IMR-90 (cell line): Measurements from ENCODE around the gene USP50. TPM values are rescaled to one million over a fixed set of nuclear protein-coding genes. Genes with fewer than 3 reads are reported as not detected.

Source experiments
- ATAC-seq: fragments of 200-7000 bp; cut with Tn5 transposase; 2 replicates; pipeline ENCODE4 v1.9.1; 2020; ENCODE audit warnings: low read depth, mild to moderate bottlenecking, moderate library complexity
- BruUV-seq: library from RNA; stranded (reverse); fragments of 400-500 nt; replicated peaks from 2 replicates; lab custom pipeline; 2021; lab: Mats Ljungman, UMichigan
- CTCF ChIA-PET: fragments of 300-600 bp; formaldehyde crosslinking; extraction: SDS; loops from one replicate; lab custom pipeline; 2021; ENCODE audit warnings: antibody characterized with exemption; lab: Yijun Ruan, JAX
- POLR2A ChIA-PET: fragments of 300-600 bp; sonication (Branson Sonifier 250); formaldehyde crosslinking; loops from one replicate; lab custom pipeline; 2022; ENCODE audit warnings: antibody characterized with exemption; ENCODE audit not compliant: unreplicated experiment; lab: Charles Lee
- DNase-seq: peaks from one replicate; pipeline ENCODE4 v3.0.0; 2013
- H2AFZ ChIP-seq: replicated peaks from 2 replicates; pipeline ENCODE3; 2013; ENCODE audit warnings: low read length, mild to moderate bottlenecking; ENCODE audit not compliant: poor library complexity
- H2AK5ac ChIP-seq: 2 replicates; pipeline ENCODE4 v1.6.1; 2013; ENCODE audit warnings: low read depth, low read length, inconsistent platforms
- H2AK9ac ChIP-seq: replicated peaks from 2 replicates; pipeline ENCODE3; 2013; ENCODE audit warnings: mild to moderate bottlenecking, low read depth, low read length, moderate library complexity; ENCODE audit not compliant: poor library complexity
- H2BK120ac ChIP-seq: 2 replicates; pipeline ENCODE4 v1.6.1; 2013; ENCODE audit warnings: low read depth, low read length, inconsistent platforms
- H2BK15ac ChIP-seq: 3 replicates; pipeline ENCODE4 v1.6.1; 2013; ENCODE audit warnings: low read depth, low read length, inconsistent platforms
- H2BK20ac ChIP-seq: 2 replicates; pipeline ENCODE4 v1.6.1; 2013; ENCODE audit warnings: low read depth, mild to moderate bottlenecking, inconsistent platforms, low read length, moderate library complexity
- H2BK5ac ChIP-seq: 2 replicates; pipeline ENCODE4 v1.6.1; 2013; ENCODE audit warnings: mild to moderate bottlenecking, low read depth, low read length, inconsistent platforms; ENCODE audit not compliant: poor library complexity, severe bottlenecking
- H3K14ac ChIP-seq: replicated peaks from 2 replicates; pipeline ENCODE4 v1.6.1; 2013; ENCODE audit warnings: low read depth, low read length, inconsistent platforms
- H3K18ac ChIP-seq: 2 replicates; pipeline ENCODE4 v1.6.1; 2013; ENCODE audit warnings: low read depth, low read length, control low read depth
- H3K23ac ChIP-seq: 2 replicates; pipeline ENCODE4 v1.6.1; 2013; ENCODE audit warnings: low read depth, low read length, inconsistent platforms
- H3K27ac ChIP-seq: 2 replicates; pipeline ENCODE4 v1.5.1; 2013; ENCODE audit warnings: mild to moderate bottlenecking, control low read depth, low read length; ENCODE audit not compliant: insufficient read depth
- H3K27me3 ChIP-seq: 2 replicates; pipeline ENCODE4 v1.6.1; 2013; ENCODE audit warnings: low read length; ENCODE audit not compliant: control insufficient read depth, insufficient read depth
- H3K36me3 ChIP-seq: 2 replicates; pipeline ENCODE4 v1.6.1; 2013; ENCODE audit warnings: low read length, mixed read lengths; ENCODE audit not compliant: control insufficient read depth, insufficient read depth
- H3K4ac ChIP-seq: 2 replicates; pipeline ENCODE4 v1.6.1; 2013; ENCODE audit warnings: low read depth, low read length, inconsistent platforms
- H3K4me1 ChIP-seq: 2 replicates; pipeline ENCODE4 v1.6.1; 2013; ENCODE audit warnings: low read length, mixed read lengths; ENCODE audit not compliant: control insufficient read depth, insufficient read depth
- H3K4me2 ChIP-seq: 2 replicates; pipeline ENCODE4 v1.6.1; 2013; ENCODE audit warnings: low read depth, mild to moderate bottlenecking, control low read depth, low read length, moderate library complexity
- H3K4me3 ChIP-seq: 2 replicates; pipeline ENCODE4 v1.5.1; 2013; ENCODE audit warnings: low read depth, mild to moderate bottlenecking, control low read depth, low read length, moderate library complexity; ENCODE audit not compliant: insufficient read depth
- H3K56ac ChIP-seq: 2 replicates; pipeline ENCODE4 v1.6.1; 2013; ENCODE audit warnings: low read length, inconsistent platforms; ENCODE audit not compliant: insufficient read depth; ENCODE audit errors: extremely low read depth
- H3K79me1 ChIP-seq, 2 experiments: 2 replicates each; pipeline ENCODE4 v1.6.1; 2013; ENCODE audit warnings: low read length in 2 of 2, inconsistent platforms in 1 of 2, low read depth in 1 of 2
- H3K9ac ChIP-seq: 2 replicates; pipeline ENCODE4 v1.6.1; 2013; ENCODE audit warnings: low read depth, low read length, control low read depth
- H3K9me1 ChIP-seq: 2 replicates; pipeline ENCODE4 v1.6.1; 2013; ENCODE audit warnings: low read length, inconsistent platforms; ENCODE audit not compliant: insufficient read depth
- H3K9me3 ChIP-seq: 2 replicates; pipeline ENCODE4 v1.6.1; 2013; ENCODE audit warnings: low read length; ENCODE audit not compliant: control insufficient read depth, insufficient read depth
- H4K20me1 ChIP-seq: 2 replicates; pipeline ENCODE4 v1.6.1; 2013; ENCODE audit warnings: low read length, inconsistent platforms; ENCODE audit not compliant: insufficient read depth
- H4K5ac ChIP-seq: 2 replicates; pipeline ENCODE4 v1.6.1; 2013; ENCODE audit warnings: mild to moderate bottlenecking, low read depth, low read length, control low read depth
- H4K8ac ChIP-seq, 2 experiments: 2 replicates each; pipeline ENCODE4 v1.6.1; 2013; ENCODE audit warnings: low read depth in 2 of 2, low read length in 2 of 2, control low read depth in 1 of 2, inconsistent platforms in 1 of 2
- H4K91ac ChIP-seq: 2 replicates; pipeline ENCODE4 v1.6.1; 2013; ENCODE audit warnings: low read depth, low read length, inconsistent platforms; ENCODE audit not compliant: insufficient read depth
- BHLHE40 ChIP-seq: fragments of 150-350 bp; IDR thresholded peaks from 2 replicates; pipeline ENCODE4 v1.6.1; 2016; ENCODE audit warnings: mild to moderate bottlenecking, low read depth, low read length
- CEBPB ChIP-seq: IDR thresholded peaks from 2 replicates; pipeline ENCODE4 v1.6.1; 2012; ENCODE audit warnings: low read depth, low read length, improper control_type of control experiment
- CHD1 ChIP-seq: IDR thresholded peaks from 2 replicates; pipeline ENCODE4 v1.6.1; 2012; ENCODE audit warnings: low read depth, low read length, improper control_type of control experiment
- MAZ ChIP-seq: IDR thresholded peaks from 2 replicates; pipeline ENCODE4 v1.6.1; 2012; ENCODE audit warnings: low read depth, mild to moderate bottlenecking, low read length, improper control_type of control experiment, moderate library complexity, borderline replicate concordance
- MXI1 ChIP-seq: IDR thresholded peaks from 2 replicates; pipeline ENCODE4 v1.6.1; 2012; ENCODE audit warnings: low read depth, mild to moderate bottlenecking, low read length, moderate library complexity, borderline replicate concordance
- NFE2L2 ChIP-seq: fragments of 150-350 bp; IDR thresholded peaks from 2 replicates; pipeline ENCODE4 v1.6.1; 2016; ENCODE audit warnings: low read depth, mild to moderate bottlenecking, low read length
- POLR2A ChIP-seq: IDR thresholded peaks from 2 replicates; pipeline ENCODE4 v1.6.1; 2012; ENCODE audit warnings: mild to moderate bottlenecking, low read depth, low read length
- RCOR1 ChIP-seq: IDR thresholded peaks from 2 replicates; pipeline ENCODE4 v1.6.1; 2012; ENCODE audit warnings: mild to moderate bottlenecking, low read length, improper control_type of control experiment; ENCODE audit not compliant: insufficient replicate concordance
- RFX5 ChIP-seq: IDR thresholded peaks from 2 replicates; pipeline ENCODE4 v1.8.0; 2012; ENCODE audit warnings: low read depth, mild to moderate bottlenecking, low read length, moderate library complexity
- SMC3 ChIP-seq: fragments of 150-350 bp; IDR thresholded peaks from 2 replicates; pipeline ENCODE4 v1.6.1; 2016; ENCODE audit warnings: low read depth, mild to moderate bottlenecking, antibody characterized with exemption, low read length, moderate library complexity
- WGBS, 2 experiments: methylation state at CpG; one replicate each; pipeline versions ENCODE4 v1.1.5 to v1.1.7; 2013; ENCODE audit warnings: missing lambda C conversion rate in 2 of 2; ENCODE audit not compliant: insufficient read length in 1 of 2; ENCODE audit errors: extremely low coverage in 2 of 2; 5-methylcytosine and 5-hydroxymethylcytosine counted together
- dilution Hi-C: fragments of 300-500 bp; cut with HindIII; formaldehyde crosslinking; loops from one replicate; pipeline ENCODE4 v1.14.3; 2018; ENCODE audit warnings: low sequenced_read_pairs; ENCODE audit not compliant: unreplicated experiment
- in situ Hi-C: fragments of 300-500 bp; cut with MboI; formaldehyde crosslinking; loops from 3 replicates; pipeline ENCODE4 v1.14.3; 2019; ENCODE audit warnings: low sequenced_read_pairs, inconsistent platforms, mixed read lengths
- intact Hi-C: fragments of 100-400 bp; cut with micrococcal nuclease; formaldehyde crosslinking; loops from 2 replicates; pipeline ENCODE4 v1.10.0; 2022
- polyA plus RNA-seq, 3 experiments: library from polyadenylated mRNA; depleted of rRNA; stranded (reverse); fragments of >200 nt; gene quantifications; 2 replicates each; pipeline ENCODE4 v1.2.3, GENCODE V29; 2012; ENCODE audit warnings: low replicate concordance in 1 of 3
- total RNA-seq: library from RNA; depleted of rRNA; stranded (reverse); fragments of >200 nt; gene quantifications from 2 replicates; pipeline ENCODE4 v1.2.3, GENCODE V29; 2012
- TF ChIP-seq, protein P1 (sequence below): fragments of 150-350 bp; IDR thresholded peaks from 2 replicates; pipeline ENCODE4 v1.6.1; 2016; ENCODE audit warnings: low read depth, mild to moderate bottlenecking, low read length, moderate library complexity, borderline replicate concordance

USP50 gene
- total and polyA plus RNA-seq, 2 of the 4 experiments (the other 2 are of a cell fraction): not detected

GRCh38 chr15:50549326-50549725 lies 2.9 kb upstream of the USP50 start:
- POLR2A ChIA-PET: no interaction called here
- Histone ChIP-seq H3K27ac (no peak overlapping the region), H2BK120ac (no peak overlapping the region), H3K9me1 (peaks cover 3% of the 10 kb centered on the region; the same call in 1 of the 2 replicates), H3K4me3 (no peak overlapping the region), H3K9me3 (no peaks in the 10 kb centered on the region), H2BK20ac (no peak overlapping the region), H2AK5ac (no peak overlapping the region), H4K91ac (no peak overlapping the region), H3K9ac (no peak overlapping the region), H3K4me1 (no peaks in the 10 kb centered on the region; the same call in 1 of the 2 replicates), H4K5ac (no peak overlapping the region), H3K27me3 (no peaks in the 10 kb centered on the region), H3K36me3 (no peaks in the 10 kb centered on the region), H3K14ac (no peak overlapping the region), H3K23ac (no peak overlapping the region), H2AFZ (no peak overlapping the region), H2BK15ac (no peak overlapping the region), H3K56ac (no peak overlapping the region), H3K18ac (no peak overlapping the region), H4K20me1 (no peaks in the 10 kb centered on the region), H2BK5ac (no peak overlapping the region), H3K4ac (no peak overlapping the region), H3K4me2 (no peak overlapping the region), H2AK9ac (no peak overlapping the region), H4K8ac (no peak overlapping the region), H3K79me1 (no peaks in the 10 kb centered on the region)
- 82% methylated on average over 5 of the region's 7 CpGs; no CpG with 5 or more reads in 1 of the 2 experiments for WGBS, 2 experiments
- in situ Hi-C loops (no loop called here), dilution Hi-C loops (no loop called here), intact Hi-C loops (no loop called here)
- TF ChIP-seq MAZ (no peak), SMC3 (no peak), RCOR1 (no peak), MXI1 (no peak), CHD1 (no peak), CEBPB (no peak), RFX5 (no peak), BHLHE40 (no peak), NFE2L2 (no peak), POLR2A (no peak)
- TF ChIP-seq, protein P1, sequence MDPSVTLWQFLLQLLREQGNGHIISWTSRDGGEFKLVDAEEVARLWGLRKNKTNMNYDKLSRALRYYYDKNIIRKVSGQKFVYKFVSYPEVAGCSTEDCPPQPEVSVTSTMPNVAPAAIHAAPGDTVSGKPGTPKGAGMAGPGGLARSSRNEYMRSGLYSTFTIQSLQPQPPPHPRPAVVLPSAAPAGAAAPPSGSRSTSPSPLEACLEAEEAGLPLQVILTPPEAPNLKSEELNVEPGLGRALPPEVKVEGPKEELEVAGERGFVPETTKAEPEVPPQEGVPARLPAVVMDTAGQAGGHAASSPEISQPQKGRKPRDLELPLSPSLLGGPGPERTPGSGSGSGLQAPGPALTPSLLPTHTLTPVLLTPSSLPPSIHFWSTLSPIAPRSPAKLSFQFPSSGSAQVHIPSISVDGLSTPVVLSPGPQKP: no peak
- ATAC-seq: no peak
- no peak for DNase-seq
- no TSS peak for BruUV-seq
- CTCF ChIA-PET: interaction anchor here (0.6 kb wide), 1 partner anchor 197 kb away, joined by 3 read pairs; no protein-coding TSS in a partner anchor
